GM10266 (cell line): ENCODE measurements around the gene TMEM41A.

Experiments
- DNase-seq: peaks from one replicate; pipeline ENCODE4 v3.0.0; 2012; ENCODE audit errors: extremely low spot score
- CTCF ChIP-seq: IDR thresholded peaks from 2 replicates; pipeline ENCODE4 v1.5.1; 2012; ENCODE audit warnings: mild to moderate bottlenecking, low read depth; ENCODE audit not compliant: control insufficient read depth, insufficient read depth; ENCODE audit errors: missing control alignments

The TMEM41A gene

GRCh38 chr3:185528532-185528931 lies 29.7 kb upstream of the TMEM41A start:
- TF ChIP-seq CTCF, result no peak
- no peak for DNase-seq

GRCh38 chr3:185527364-185527763 lies 28.5 kb upstream of the TMEM41A start:
- no peak for DNase-seq

GRCh38 chr3:185526349-185526951 lies 27.6 kb upstream of the TMEM41A start:
- DNase-seq, result no peak
- TF ChIP-seq CTCF, result no peak

More at GRCh38 chr3:185527364-185527763, 28.5 kb upstream of the TMEM41A start:
- TF ChIP-seq CTCF, result no peak

- TF ChIP-seq CTCF, result no peak
These were observed 22.7 kb upstream of the TMEM41A start for GRCh38 chr3:185521349-185522138.

GRCh38 chr3:185519021-185519420 lies 20.2 kb upstream of the TMEM41A start:
- TF ChIP-seq CTCF, result no peak
- no peak for DNase-seq

More at GRCh38 chr3:185521349-185522138, 22.7 kb upstream of the TMEM41A start:
- no peak for DNase-seq

- no peak for DNase-seq
- no peak for TF ChIP-seq CTCF
These were observed 18.7 kb upstream of the TMEM41A start for GRCh38 chr3:185517387-185518130.
